Epithelial cell of proximal tubule (primary cell): ENCODE results near the gene CHPF. TPM values are rescaled to one million over a fixed set of nuclear protein-coding genes. Genes with fewer than 3 reads are reported as not detected.
A peak's percentile ranks its signal among the peaks of the same experiment; 100 is the strongest.

Experiments used
- DNase-seq: peaks from one replicate; pipeline ENCODE4 v3.0.0-alpha.2; 2011; ENCODE audit warnings: low read depth
- H3K4me3 ChIP-seq: 2 replicates; pipeline ENCODE4 v1.5.1; 2011; ENCODE audit warnings: low read depth, mild to moderate bottlenecking, low read length
- total RNA-seq: library from RNA; depleted of rRNA; stranded (reverse); fragments of >200 nt; gene quantifications from 2 replicates; pipeline ENCODE4 v1.2.3, GENCODE V29; 2015
- TF ChIP-seq, protein P1 (sequence below): conservative IDR thresholded peaks from 2 replicates; pipeline ENCODE4 v1.5.1; 2012; ENCODE audit warnings: low read depth, mild to moderate bottlenecking, low read length

The CHPF gene
- total RNA-seq, 1 donor from 2014 or later = 122 TPM

DNA sequence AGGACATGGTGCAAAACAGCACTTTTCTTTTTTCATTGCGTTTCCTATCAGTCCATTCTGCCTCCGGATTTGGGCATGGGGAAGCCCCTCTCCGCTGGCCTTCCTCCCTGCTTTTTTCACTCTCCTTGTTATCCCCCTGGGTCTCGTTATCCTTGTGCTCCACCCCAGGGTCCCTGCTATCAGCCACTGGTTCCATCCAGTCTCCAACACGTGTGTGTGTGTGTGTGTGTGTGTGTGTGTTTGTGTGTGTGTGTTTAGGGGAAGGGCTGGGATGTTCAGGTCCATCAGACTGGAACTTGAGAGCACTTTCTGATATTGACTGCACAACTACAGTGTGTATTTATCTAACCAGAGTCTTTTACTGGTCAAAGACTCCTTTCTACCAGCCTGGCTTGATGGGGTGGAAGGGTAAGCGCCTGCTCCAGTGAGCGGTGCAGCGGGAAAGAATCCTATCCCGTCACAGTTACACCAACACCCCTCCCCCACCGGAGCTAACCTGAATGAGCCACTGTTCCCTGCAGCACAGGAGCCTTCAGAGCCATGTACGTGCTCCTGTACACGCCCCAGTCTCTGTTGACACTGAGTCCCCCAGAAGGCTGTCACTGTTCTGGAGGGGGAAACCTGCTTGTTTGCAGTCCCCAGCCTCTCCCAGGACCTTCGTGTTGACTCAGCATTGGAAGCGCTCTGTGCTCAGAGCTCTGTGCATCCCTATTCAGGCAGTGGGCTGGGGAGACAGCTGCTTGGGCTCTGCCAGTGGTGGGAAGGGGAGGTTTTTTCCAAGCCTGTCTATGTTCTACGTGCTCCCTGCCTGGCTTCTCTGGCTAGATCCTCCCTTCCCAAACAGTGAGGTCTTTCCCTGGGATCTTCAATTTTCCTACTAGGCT, 33.1 kb upstream of the CHPF start:
- no peak for DNase-seq
- H3K4me3 ChIP-seq = no peak overlapping the region
- TF ChIP-seq, protein P1, sequence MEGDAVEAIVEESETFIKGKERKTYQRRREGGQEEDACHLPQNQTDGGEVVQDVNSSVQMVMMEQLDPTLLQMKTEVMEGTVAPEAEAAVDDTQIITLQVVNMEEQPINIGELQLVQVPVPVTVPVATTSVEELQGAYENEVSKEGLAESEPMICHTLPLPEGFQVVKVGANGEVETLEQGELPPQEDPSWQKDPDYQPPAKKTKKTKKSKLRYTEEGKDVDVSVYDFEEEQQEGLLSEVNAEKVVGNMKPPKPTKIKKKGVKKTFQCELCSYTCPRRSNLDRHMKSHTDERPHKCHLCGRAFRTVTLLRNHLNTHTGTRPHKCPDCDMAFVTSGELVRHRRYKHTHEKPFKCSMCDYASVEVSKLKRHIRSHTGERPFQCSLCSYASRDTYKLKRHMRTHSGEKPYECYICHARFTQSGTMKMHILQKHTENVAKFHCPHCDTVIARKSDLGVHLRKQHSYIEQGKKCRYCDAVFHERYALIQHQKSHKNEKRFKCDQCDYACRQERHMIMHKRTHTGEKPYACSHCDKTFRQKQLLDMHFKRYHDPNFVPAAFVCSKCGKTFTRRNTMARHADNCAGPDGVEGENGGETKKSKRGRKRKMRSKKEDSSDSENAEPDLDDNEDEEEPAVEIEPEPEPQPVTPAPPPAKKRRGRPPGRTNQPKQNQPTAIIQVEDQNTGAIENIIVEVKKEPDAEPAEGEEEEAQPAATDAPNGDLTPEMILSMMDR = no peak

DNA sequence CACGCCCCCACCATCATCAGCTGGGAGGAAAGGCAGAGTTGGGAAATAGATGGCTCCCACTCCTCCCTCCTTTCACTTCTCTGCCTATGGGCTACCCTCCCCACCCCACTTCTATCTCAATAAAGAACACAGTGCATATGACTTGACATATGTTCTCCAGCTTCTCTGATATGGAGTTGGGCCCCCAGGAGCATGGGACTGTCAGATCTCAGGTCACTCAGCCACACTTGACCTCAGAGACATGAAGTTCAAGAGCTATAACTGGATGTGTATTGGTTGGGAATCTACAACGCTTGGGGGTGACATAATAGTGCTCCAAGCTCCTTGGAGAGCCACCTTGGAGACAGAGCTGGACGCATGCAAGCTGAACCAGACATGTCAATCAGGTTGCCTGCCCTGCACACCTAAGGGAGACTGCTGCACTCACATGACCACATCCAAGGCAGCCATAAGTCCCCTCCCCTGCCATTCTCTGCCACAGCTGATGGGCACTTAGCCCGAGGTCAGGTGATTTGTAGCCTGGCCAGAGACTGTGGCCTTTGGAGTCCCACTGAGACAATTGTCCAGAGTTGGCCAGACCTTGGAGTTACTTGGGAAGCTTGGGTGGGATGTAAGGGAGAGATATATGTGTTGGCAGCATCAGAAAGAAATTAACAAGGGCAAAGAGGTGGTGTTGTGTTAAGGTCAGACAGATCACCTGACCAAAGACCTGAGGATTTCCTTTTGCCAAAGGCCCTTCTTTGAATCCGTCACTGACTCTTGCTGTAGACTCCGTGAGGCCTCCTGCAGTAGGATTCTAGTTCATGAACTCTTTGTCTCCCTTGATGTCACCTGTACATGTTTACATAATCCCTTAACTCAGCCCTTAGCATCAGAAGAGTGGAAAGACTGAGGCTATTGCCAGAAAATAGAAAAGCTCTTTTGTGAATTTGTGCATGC, 32.2 kb upstream of the CHPF start:
- no peak overlapping the region for H3K4me3 ChIP-seq
- TF ChIP-seq, protein P1 = no peak
- DNase-seq = no peak

DNA sequence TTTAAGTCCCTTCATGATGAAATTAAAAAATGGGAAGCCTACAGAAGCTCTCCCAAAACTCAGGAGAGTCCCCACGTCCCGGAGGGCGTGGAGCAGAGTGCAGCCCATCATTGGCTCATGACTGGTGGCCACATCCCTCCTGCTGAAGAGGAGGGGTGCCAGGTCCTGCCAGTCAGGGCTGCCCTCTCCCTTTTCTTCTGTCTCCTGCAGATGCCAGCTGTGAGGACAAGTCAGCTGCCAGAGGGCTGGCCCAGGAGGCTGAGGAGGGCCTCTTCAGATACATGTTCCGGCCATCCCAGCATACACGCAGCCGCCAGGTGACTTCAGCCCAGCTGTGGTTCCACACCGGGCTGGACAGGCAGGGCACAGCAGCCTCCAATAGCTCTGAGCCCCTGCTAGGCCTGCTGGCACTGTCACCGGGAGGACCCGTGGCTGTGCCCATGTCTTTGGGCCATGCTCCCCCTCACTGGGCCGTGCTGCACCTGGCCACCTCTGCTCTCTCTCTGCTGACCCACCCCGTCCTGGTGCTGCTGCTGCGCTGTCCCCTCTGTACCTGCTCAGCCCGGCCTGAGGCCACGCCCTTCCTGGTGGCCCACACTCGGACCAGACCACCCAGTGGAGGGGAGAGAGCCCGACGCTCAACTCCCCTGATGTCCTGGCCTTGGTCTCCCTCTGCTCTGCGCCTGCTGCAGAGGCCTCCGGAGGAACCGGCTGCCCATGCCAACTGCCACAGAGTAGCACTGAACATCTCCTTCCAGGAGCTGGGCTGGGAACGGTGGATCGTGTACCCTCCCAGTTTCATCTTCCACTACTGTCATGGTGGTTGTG, 31.1 kb upstream of the CHPF start:
- no peak overlapping the region for H3K4me3 ChIP-seq
- no peak for DNase-seq
- TF ChIP-seq, protein P1 = no peak

DNA sequence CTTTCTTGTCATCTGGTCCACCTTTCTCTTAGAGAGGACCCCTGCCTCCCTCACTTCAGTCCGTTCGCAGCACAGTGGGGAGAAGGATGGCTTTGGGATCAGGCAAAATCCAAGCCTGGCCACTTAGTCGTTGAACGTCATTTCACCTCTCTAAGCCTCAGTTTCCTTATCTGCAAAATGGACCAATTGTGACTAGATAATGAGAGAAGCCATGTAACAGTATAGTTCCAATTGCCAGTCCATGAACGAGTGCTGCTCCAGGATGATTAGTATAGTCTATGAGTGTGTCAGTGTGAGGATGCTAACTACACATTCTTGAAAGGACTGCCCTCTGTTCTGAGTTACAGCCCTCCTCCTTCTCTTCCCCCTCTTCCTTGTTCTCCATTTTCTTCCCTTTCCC, 29.6 kb upstream of the CHPF start:
- TF ChIP-seq, protein P1 = no peak
- no peak overlapping the region for H3K4me3 ChIP-seq
- no peak for DNase-seq

DNA sequence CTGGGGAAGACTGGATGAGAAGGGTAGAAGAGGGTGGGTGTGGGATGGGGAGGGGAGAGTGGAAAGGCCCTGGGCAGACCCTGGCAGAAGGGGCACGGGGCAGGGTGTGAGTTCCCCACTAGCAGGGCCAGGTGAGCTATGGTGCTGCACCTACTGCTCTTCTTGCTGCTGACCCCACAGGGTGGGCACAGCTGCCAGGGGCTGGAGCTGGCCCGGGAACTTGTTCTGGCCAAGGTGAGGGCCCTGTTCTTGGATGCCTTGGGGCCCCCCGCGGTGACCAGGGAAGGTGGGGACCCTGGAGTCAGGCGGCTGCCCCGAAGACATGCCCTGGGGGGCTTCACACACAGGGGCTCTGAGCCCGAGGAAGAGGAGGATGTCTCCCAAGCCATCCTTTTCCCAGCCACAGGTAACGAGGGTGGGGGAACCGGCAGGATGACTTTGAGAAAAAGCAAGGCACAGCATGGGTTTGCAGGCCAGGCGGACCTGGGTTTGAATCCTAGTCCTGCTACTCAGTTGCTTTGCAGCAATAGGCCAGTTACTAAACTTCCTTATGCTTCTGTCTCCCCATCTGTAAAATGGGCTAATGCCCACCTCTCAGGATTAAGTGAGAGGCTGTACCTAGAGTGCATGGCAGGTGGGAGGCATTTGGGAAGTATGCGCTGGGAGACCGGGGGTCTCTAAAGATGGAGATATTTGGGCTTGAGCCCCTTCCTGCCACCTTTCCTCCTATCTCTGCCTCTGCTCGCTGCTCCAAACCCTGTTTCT, 28.8 kb upstream of the CHPF start, which contains the start of gene INHA:
TSS of gene INHA (plus strand) at position 74 of the 765 bp plus-strand sequence. CDS start at position 139, 65 bp downstream.
- H3K4me3 ChIP-seq = peak within 1 kb of the TSS; percentile 70
- TF ChIP-seq, protein P1 = no peak
- no peak for DNase-seq
